Activated B cell treated with CpG ODN at 0.5 μM for 24 hours (primary cell): Measurements from ENCODE around the gene SH3RF2. TPM values are rescaled to one million over a fixed set of nuclear protein-coding genes. Genes with fewer than 3 reads are reported as not detected.

ENCODE experiments used
- ATAC-seq: fragments of 200-7000 bp; cut with Tn5 transposase; one replicate; pipeline ENCODE4 v1.10.0; 2021; ENCODE audit warnings: low read depth, mild to moderate bottlenecking, moderate library complexity
- CTCF ChIA-PET: fragments of 350-600 bp; sonication (Branson Sonifier 250); formaldehyde crosslinking; loops from one replicate; lab custom pipeline; 2021; ENCODE audit warnings: antibody characterized with exemption; lab: Charles Lee
- POLR2A ChIA-PET: fragments of 350-600 bp; sonication (Branson Sonifier 250); formaldehyde crosslinking; loops from one replicate; lab custom pipeline; 2021; ENCODE audit warnings: antibody characterized with exemption; lab: Charles Lee
- DNase-seq: peaks from one replicate; pipeline ENCODE4 v3.0.0; 2022
- H3K27ac Mint-ChIP-seq: one replicate; pipeline ENCODE4 v1.8.0; 2020; ENCODE audit warnings: mixed read lengths
- H3K27me3 Mint-ChIP-seq: one replicate; pipeline ENCODE4 v1.8.0; 2021; ENCODE audit warnings: mixed read lengths
- H3K36me3 Mint-ChIP-seq: one replicate; pipeline ENCODE4 v1.8.0; 2021; ENCODE audit warnings: low read depth, mixed read lengths
- H3K4me1 Mint-ChIP-seq: one replicate; pipeline ENCODE4 v1.8.0; 2021; ENCODE audit warnings: mixed read lengths
- H3K4me3 Mint-ChIP-seq: one replicate; pipeline ENCODE4 v1.8.0; 2020; ENCODE audit warnings: mild to moderate bottlenecking, mixed read lengths
- H3K9me3 Mint-ChIP-seq: one replicate; pipeline ENCODE4 v1.8.0; 2020; ENCODE audit warnings: mixed read lengths
- CTCF ChIP-seq: fragments of 200-600 bp; IDR thresholded peaks from one replicate; pipeline ENCODE4 v1.8.0; 2022; ENCODE audit warnings: antibody characterized with exemption, mild to moderate bottlenecking
- intact Hi-C: fragments of 100-400 bp; cut with micrococcal nuclease; formaldehyde crosslinking; loops from one replicate; pipeline ENCODE4 v1.15.1; 2024
- total RNA-seq: library from RNA; stranded (reverse); gene quantifications from 2 replicates; pipeline ENCODE4 v1.2.3, GENCODE V29; 2022

SH3RF2 gene
- total RNA-seq, 1 donor from 2014 or later: not detected

- Mint-ChIP-seq H3K9me3 (peaks cover 1% of the 10 kb centered on the region), H3K4me1 (no peaks in the 10 kb centered on the region), H3K27ac (no peak overlapping the region), H3K27me3 (no peaks in the 10 kb centered on the region), H3K4me3 (no peak overlapping the region), H3K36me3 (no peaks in the 10 kb centered on the region)
- no peak for TF ChIP-seq CTCF
- POLR2A ChIA-PET: no interaction called here
- intact Hi-C loops: no loop called here
- ATAC-seq: no peak
- CTCF ChIA-PET: no interaction called here
- DNase-seq: no peak
These were observed 43.9 kb downstream of the SH3RF2 start for GRCh38 chr5:145980259-145980658.

- ATAC-seq (no peak), DNase-seq (no peak)
- CTCF ChIA-PET: no interaction called here
- no peak for TF ChIP-seq CTCF
- Mint-ChIP-seq H3K4me3 (no peak overlapping the region), H3K9me3 (peaks cover 1% of the 10 kb centered on the region), H3K27me3 (no peaks in the 10 kb centered on the region), H3K36me3 (no peaks in the 10 kb centered on the region), H3K4me1 (no peaks in the 10 kb centered on the region), H3K27ac (no peak overlapping the region)
- intact Hi-C loops: no loop called here
- POLR2A ChIA-PET: no interaction called here
These were observed 44.3 kb downstream of the SH3RF2 start for GRCh38 chr5:145980718-145981117.

GRCh38 chr5:145981589-145982571 lies 45.5 kb downstream of the SH3RF2 start:
- no peaks in the 10 kb centered on the region for H3K36me3 Mint-ChIP-seq
- TF ChIP-seq CTCF: no peak
- ChIA-PET POLR2A (no interaction called here), CTCF (no interaction called here)
- no peaks in the 10 kb centered on the region for H3K4me1 Mint-ChIP-seq
- intact Hi-C loops: no loop called here
- H3K9me3 Mint-ChIP-seq: peaks cover 1% of the 10 kb centered on the region
- H3K4me3 Mint-ChIP-seq: no peak overlapping the region
- no peak overlapping the region for H3K27ac Mint-ChIP-seq
- DNase-seq (no peak), ATAC-seq (no peak)
- H3K27me3 Mint-ChIP-seq: no peaks in the 10 kb centered on the region

GRCh38 chr5:145982572-145983318 lies 46.4 kb downstream of the SH3RF2 start:
- CTCF ChIA-PET: no interaction called here
- no peak overlapping the region for H3K27ac Mint-ChIP-seq
- TF ChIP-seq CTCF: no peak

GRCh38 chr5:145983446-145983845 lies 47.1 kb downstream of the SH3RF2 start:
- Mint-ChIP-seq H3K9me3 (peaks cover 1% of the 10 kb centered on the region), H3K27ac (no peak overlapping the region), H3K27me3 (no peaks in the 10 kb centered on the region), H3K4me3 (no peak overlapping the region), H3K36me3 (no peaks in the 10 kb centered on the region), H3K4me1 (no peaks in the 10 kb centered on the region)
- no peak for TF ChIP-seq CTCF
- POLR2A ChIA-PET: no interaction called here
- CTCF ChIA-PET: no interaction called here
- intact Hi-C loops: no loop called here
- ATAC-seq (no peak), DNase-seq (no peak)

More at GRCh38 chr5:145982572-145983318, 46.4 kb downstream of the SH3RF2 start:
- H3K4me1 Mint-ChIP-seq: no peaks in the 10 kb centered on the region
- ATAC-seq: no peak
- POLR2A ChIA-PET: no interaction called here
- H3K36me3 Mint-ChIP-seq: no peaks in the 10 kb centered on the region
- H3K4me3 Mint-ChIP-seq: no peak overlapping the region
- DNase-seq: no peak
- intact Hi-C loops: no loop called here
- no peaks in the 10 kb centered on the region for H3K27me3 Mint-ChIP-seq
- peaks cover 1% of the 10 kb centered on the region for H3K9me3 Mint-ChIP-seq
